Measurements from ENCODE around the gene ETV6.

ETV6 gene

GRCh38 chr12:11726659-11727058 lies 77.2 kb downstream of the ETV6 start:
- H3K27ac ChIP-seq (ENCODE audit: low read depth, low read length, severe bottlenecking): no peak overlapping the region
- no peaks in the 10 kb centered on the region for H3K9me3 ChIP-seq (ENCODE audit: control insufficient read depth, low read length)
- no peak overlapping the region for H3K4me3 ChIP-seq (ENCODE audit: extremely low read depth, insufficient read depth, low read length, poor library complexity, severe bottlenecking)
- 96 to 100% methylated on average over 2 to 3 of the region's 3 CpGs for WGBS, 2 experiments (ENCODE audit: insufficient coverage in 2 of 2)
- peaks cover 35% of the 10 kb centered on the region for H3K4me1 ChIP-seq (ENCODE audit: control insufficient read depth, insufficient read depth, low read length, poor library complexity, severe bottlenecking)
- peaks cover 20% of the 10 kb centered on the region for H3K36me3 ChIP-seq (ENCODE audit: control insufficient read depth, insufficient read depth, low read length)

GRCh38 chr12:11727133-11727664 lies 77.7 kb downstream of the ETV6 start:
- Histone ChIP-seq H3K4me1 (ENCODE audit: control insufficient read depth, insufficient read depth, low read length, poor library complexity, severe bottlenecking) (peaks cover 40% of the 10 kb centered on the region), H3K9me3 (ENCODE audit: control insufficient read depth, low read length) (no peaks in the 10 kb centered on the region), H3K27ac (ENCODE audit: low read depth, low read length, severe bottlenecking) (no peak overlapping the region), H3K36me3 (ENCODE audit: control insufficient read depth, insufficient read depth, low read length) (peaks cover 22% of the 10 kb centered on the region), H3K4me3 (ENCODE audit: extremely low read depth, insufficient read depth, low read length, poor library complexity, severe bottlenecking) (no peak overlapping the region)
- 94 to 98% methylated on average over 8 to 11 of the region's 12 CpGs for WGBS, 2 experiments (ENCODE audit: insufficient coverage in 2 of 2)

- WGBS, 2 experiments (ENCODE audit: insufficient coverage in 2 of 2): 83 to 92% methylated on average over 5 to 8 of the region's 10 CpGs
- H3K9me3 ChIP-seq (ENCODE audit: control insufficient read depth, low read length): no peaks in the 10 kb centered on the region
- no peak overlapping the region for H3K4me3 ChIP-seq (ENCODE audit: extremely low read depth, insufficient read depth, low read length, poor library complexity, severe bottlenecking)
- no peak overlapping the region for H3K27ac ChIP-seq (ENCODE audit: low read depth, low read length, severe bottlenecking)
- peaks cover 41% of the 10 kb centered on the region for H3K4me1 ChIP-seq (ENCODE audit: control insufficient read depth, insufficient read depth, low read length, poor library complexity, severe bottlenecking)
- peaks cover 25% of the 10 kb centered on the region for H3K36me3 ChIP-seq (ENCODE audit: control insufficient read depth, insufficient read depth, low read length)
These were observed 78.8 kb downstream of the ETV6 start for GRCh38 chr12:11728154-11728755.

DNA sequence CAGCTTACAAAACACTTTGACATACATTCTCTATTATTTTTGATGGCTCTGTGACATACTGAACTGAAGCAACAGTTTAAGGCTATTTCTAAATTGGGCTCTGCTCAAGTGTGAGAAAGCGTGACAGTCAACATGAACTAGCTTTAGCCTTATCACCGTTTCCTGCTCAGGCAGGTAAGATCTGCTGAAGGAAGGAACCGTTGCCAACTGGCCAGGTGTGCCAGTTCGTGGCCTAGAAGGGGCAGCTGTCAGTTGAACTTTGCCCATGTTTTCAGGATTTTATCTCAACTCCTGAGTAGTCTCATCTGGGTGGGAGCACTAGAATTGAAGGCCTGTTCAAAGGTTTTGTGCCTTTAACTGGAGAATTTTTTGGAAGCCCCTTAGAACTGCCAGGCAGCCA lies 79.5 kb downstream of the ETV6 start:
- Histone ChIP-seq H3K36me3 (ENCODE audit: control insufficient read depth, insufficient read depth, low read length) (peaks cover 26% of the 10 kb centered on the region), H3K4me1 (ENCODE audit: control insufficient read depth, insufficient read depth, low read length, poor library complexity, severe bottlenecking) (peaks cover 39% of the 10 kb centered on the region), H3K27ac (ENCODE audit: low read depth, low read length, severe bottlenecking) (no peak overlapping the region), H3K4me3 (ENCODE audit: extremely low read depth, insufficient read depth, low read length, poor library complexity, severe bottlenecking) (no peak overlapping the region), H3K9me3 (ENCODE audit: control insufficient read depth, low read length) (no peaks in the 10 kb centered on the region)
- 92 to 98% methylated on average over 4 of the region's 4 CpGs for WGBS, 2 experiments (ENCODE audit: insufficient coverage in 2 of 2)

- Histone ChIP-seq H3K4me3 (ENCODE audit: extremely low read depth, insufficient read depth, low read length, poor library complexity, severe bottlenecking) (no peak overlapping the region), H3K9me3 (ENCODE audit: control insufficient read depth, low read length) (no peaks in the 10 kb centered on the region), H3K36me3 (ENCODE audit: control insufficient read depth, insufficient read depth, low read length) (peaks cover 21% of the 10 kb centered on the region), H3K4me1 (ENCODE audit: control insufficient read depth, insufficient read depth, low read length, poor library complexity, severe bottlenecking) (peaks cover 35% of the 10 kb centered on the region), H3K27ac (ENCODE audit: low read depth, low read length, severe bottlenecking) (no peak overlapping the region)
- WGBS, 2 experiments (ENCODE audit: insufficient coverage in 2 of 2): 97 to 100% methylated on average over 5 to 6 of the region's 7 CpGs
These were observed 80.1 kb downstream of the ETV6 start for GRCh38 chr12:11729439-11730150.

GRCh38 chr12:11730299-11731041 lies 81.0 kb downstream of the ETV6 start:
- Histone ChIP-seq H3K27ac (ENCODE audit: low read depth, low read length, severe bottlenecking) (no peak overlapping the region), H3K9me3 (ENCODE audit: control insufficient read depth, low read length) (no peaks in the 10 kb centered on the region)
- 92 to 99% methylated on average over 6 of the region's 8 CpGs for WGBS, 2 experiments (ENCODE audit: insufficient coverage in 2 of 2)

GRCh38 chr12:11731042-11731357 lies 81.5 kb downstream of the ETV6 start:
- Histone ChIP-seq H3K27ac (ENCODE audit: low read depth, low read length, severe bottlenecking) (no peak overlapping the region), H3K36me3 (ENCODE audit: control insufficient read depth, insufficient read depth, low read length) (peaks cover 16% of the 10 kb centered on the region), H3K4me3 (ENCODE audit: extremely low read depth, insufficient read depth, low read length, poor library complexity, severe bottlenecking) (no peak overlapping the region), H3K9me3 (ENCODE audit: control insufficient read depth, low read length) (no peaks in the 10 kb centered on the region), H3K4me1 (ENCODE audit: control insufficient read depth, insufficient read depth, low read length, poor library complexity, severe bottlenecking) (peaks cover 27% of the 10 kb centered on the region)
- 100% methylated on average over 1 of the region's 1 CpG for WGBS, 2 experiments (ENCODE audit: insufficient coverage in 2 of 2)

More at GRCh38 chr12:11730299-11731041, 81.0 kb downstream of the ETV6 start:
- H3K4me1 ChIP-seq (ENCODE audit: control insufficient read depth, insufficient read depth, low read length, poor library complexity, severe bottlenecking): peaks cover 27% of the 10 kb centered on the region
- H3K36me3 ChIP-seq (ENCODE audit: control insufficient read depth, insufficient read depth, low read length): peaks cover 21% of the 10 kb centered on the region
- no peak overlapping the region for H3K4me3 ChIP-seq (ENCODE audit: extremely low read depth, insufficient read depth, low read length, poor library complexity, severe bottlenecking)

GRCh38 chr12:11731455-11731854 lies 82.0 kb downstream of the ETV6 start:
- Histone ChIP-seq H3K9me3 (ENCODE audit: control insufficient read depth, low read length) (no peaks in the 10 kb centered on the region), H3K4me1 (ENCODE audit: control insufficient read depth, insufficient read depth, low read length, poor library complexity, severe bottlenecking) (peaks cover 27% of the 10 kb centered on the region), H3K27ac (ENCODE audit: low read depth, low read length, severe bottlenecking) (no peak overlapping the region), H3K36me3 (ENCODE audit: control insufficient read depth, insufficient read depth, low read length) (peaks cover 14% of the 10 kb centered on the region), H3K4me3 (ENCODE audit: extremely low read depth, insufficient read depth, low read length, poor library complexity, severe bottlenecking) (no peak overlapping the region)
- WGBS, 2 experiments (ENCODE audit: insufficient coverage in 2 of 2): 92% methylated on average over 2 of the region's 3 CpGs; no CpG with 5 or more reads in 1 of the 2 experiments

DNA sequence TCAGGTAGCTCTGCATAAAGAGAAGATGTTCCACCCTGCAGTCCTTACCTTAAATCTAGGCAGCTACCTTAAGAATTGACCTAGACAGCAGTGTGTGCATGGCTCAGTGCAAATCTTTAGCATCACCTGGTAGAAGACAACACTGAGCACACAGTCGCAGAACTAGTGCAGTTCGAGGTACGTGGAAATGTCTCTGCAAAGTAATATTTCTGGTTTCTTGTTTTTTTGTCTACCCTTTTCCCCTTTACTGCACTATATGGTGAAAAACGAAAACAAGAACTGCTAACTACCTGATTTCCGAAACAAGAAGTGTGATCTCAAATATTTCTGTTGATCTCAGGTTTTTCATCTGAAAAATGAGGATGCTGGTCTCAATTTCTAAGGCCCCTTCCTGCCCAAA lies 82.5 kb downstream of the ETV6 start:
- Histone ChIP-seq H3K36me3 (ENCODE audit: control insufficient read depth, insufficient read depth, low read length) (peaks cover 11% of the 10 kb centered on the region), H3K4me3 (ENCODE audit: extremely low read depth, insufficient read depth, low read length, poor library complexity, severe bottlenecking) (no peak overlapping the region), H3K4me1 (ENCODE audit: control insufficient read depth, insufficient read depth, low read length, poor library complexity, severe bottlenecking) (peaks cover 27% of the 10 kb centered on the region), H3K9me3 (ENCODE audit: control insufficient read depth, low read length) (no peaks in the 10 kb centered on the region), H3K27ac (ENCODE audit: low read depth, low read length, severe bottlenecking) (no peak overlapping the region)
- 93 to 100% methylated on average over 3 to 4 of the region's 5 CpGs for WGBS, 2 experiments (ENCODE audit: insufficient coverage in 2 of 2)

GRCh38 chr12:11732715-11733114 lies 83.2 kb downstream of the ETV6 start:
- 100% methylated on average over 1 of the region's 2 CpGs; no CpG with 5 or more reads in 1 of the 2 experiments for WGBS, 2 experiments (ENCODE audit: insufficient coverage in 2 of 2)
- Histone ChIP-seq H3K4me3 (ENCODE audit: extremely low read depth, insufficient read depth, low read length, poor library complexity, severe bottlenecking) (no peak overlapping the region), H3K36me3 (ENCODE audit: control insufficient read depth, insufficient read depth, low read length) (peaks cover 8% of the 10 kb centered on the region), H3K9me3 (ENCODE audit: control insufficient read depth, low read length) (no peaks in the 10 kb centered on the region), H3K4me1 (ENCODE audit: control insufficient read depth, insufficient read depth, low read length, poor library complexity, severe bottlenecking) (peaks cover 27% of the 10 kb centered on the region), H3K27ac (ENCODE audit: low read depth, low read length, severe bottlenecking) (no peak overlapping the region)

Measured in mesodermal cell (in vitro differentiated cells).